Fibroblast of villous mesenchyme (primary cell): Measurements from ENCODE around the gene UQCRFS1. TPM values are rescaled to one million over a fixed set of nuclear protein-coding genes. Genes with fewer than 3 reads are reported as not detected.

Source experiments
- DNase-seq: peaks from one replicate; pipeline ENCODE4 v3.0.0-alpha.2; 2010; ENCODE audit warnings: low read depth
- H3K4me3 ChIP-seq: 2 replicates; pipeline ENCODE4 v1.5.1; 2011; ENCODE audit warnings: low read depth, mild to moderate bottlenecking, low read length
- CTCF ChIP-seq: IDR thresholded peaks from 2 replicates; pipeline ENCODE4 v1.5.1; 2012; ENCODE audit warnings: low read depth, mild to moderate bottlenecking, low read length; ENCODE audit not compliant: insufficient read depth
- small RNA-seq: library from RNA; depleted of rRNA; stranded (forward); fragments of <200 nt; gene quantifications from one replicate; pipeline ENCODE3, GENCODE V24; 2012
- total RNA-seq: library from RNA; depleted of rRNA; stranded (reverse); fragments of >200 nt; gene quantifications from 2 replicates; pipeline ENCODE4 v1.2.3, GENCODE V29; 2012

UQCRFS1 gene
- total RNA-seq, 1 donor, result 32.0 TPM

- no peak for TF ChIP-seq CTCF
- H3K4me3 ChIP-seq, result no peak overlapping the region
- DNase-seq, result no peak
Observed at GRCh38 chr19:29171525-29171924, 41.4 kb downstream of the UQCRFS1 start.

GRCh38 chr19:29170554-29170953, 42.4 kb downstream of the UQCRFS1 start:
- DNase-seq, result no peak
- no peak for TF ChIP-seq CTCF
- no peak overlapping the region for H3K4me3 ChIP-seq

GRCh38 chr19:29162694-29163093, 50.3 kb downstream of the UQCRFS1 start:
- no peak overlapping the region for H3K4me3 ChIP-seq
- TF ChIP-seq CTCF, result no peak
- no peak for DNase-seq

- no peak for DNase-seq
- TF ChIP-seq CTCF, result no peak
- H3K4me3 ChIP-seq, result no peak overlapping the region
Observed at GRCh38 chr19:29155683-29156082, 57.3 kb downstream of the UQCRFS1 start.

Small RNAs within 50 kb of the gene (small RNA-seq; reads per million reads assigned to genes)
- gene RN7SL340P, result not detected
